ENCODE results near the gene XRCC3.

GRCh38 chr14:103762036-103762435 is 46.8 kb upstream of the XRCC3 start:
- no peak for TF ChIP-seq CTCF (conservative IDR thresholded peaks at IDR 0.05)
- no peak for TF ChIP-seq ZFX (IDR thresholded peaks at IDR 0.05)
